Left renal pelvis (tissue), 4 donors: ENCODE results near the gene HOXB5. TPM values are rescaled to one million over a fixed set of nuclear protein-coding genes. Genes with fewer than 3 reads are reported as not detected.
A peak's percentile ranks its signal among the peaks of the same experiment; 100 is the strongest.

Source experiments
- DNase-seq, 4 donors: peaks; one replicate each; pipeline ENCODE4 v3.0.0-alpha.2; 2013; ENCODE audit warnings: low read depth in 4 of 4, low spot score in 3 of 4
- polyA plus RNA-seq, 4 donors: library from polyadenylated mRNA; unstranded; fragments of 120-200 nt; gene quantifications; one replicate each; pipeline ENCODE4 v1.2.1, GENCODE V29; 2013; ENCODE audit not compliant: insufficient read length in 4 of 4

Gene HOXB5
- polyA plus RNA-seq, 4 donors, result 13.7 to 51.2 (median 30.4) TPM

DNA sequence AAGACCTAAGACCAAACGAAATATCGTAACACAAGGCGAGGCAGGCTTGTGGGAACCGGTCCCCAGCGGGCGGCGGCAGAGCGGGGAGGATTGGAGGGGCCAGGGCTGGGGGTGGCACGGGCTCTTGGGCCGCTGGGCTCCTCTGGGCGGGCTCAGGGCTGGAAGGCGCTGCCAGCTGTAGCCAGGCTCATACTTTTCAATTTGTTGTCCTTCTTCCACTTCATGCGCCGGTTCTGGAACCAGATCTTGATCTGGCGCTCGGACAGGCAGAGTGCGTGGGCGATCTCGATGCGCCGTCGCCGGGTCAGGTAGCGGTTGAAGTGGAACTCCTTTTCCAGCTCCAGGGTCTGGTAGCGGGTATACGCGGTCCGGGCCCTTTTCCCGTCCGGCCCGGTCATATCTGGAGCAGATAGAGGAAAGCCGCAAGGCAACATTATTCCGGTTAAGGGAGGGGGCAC is 1.5 kb downstream of the HOXB5 start:
- DNase-seq, result no peak

DNA sequence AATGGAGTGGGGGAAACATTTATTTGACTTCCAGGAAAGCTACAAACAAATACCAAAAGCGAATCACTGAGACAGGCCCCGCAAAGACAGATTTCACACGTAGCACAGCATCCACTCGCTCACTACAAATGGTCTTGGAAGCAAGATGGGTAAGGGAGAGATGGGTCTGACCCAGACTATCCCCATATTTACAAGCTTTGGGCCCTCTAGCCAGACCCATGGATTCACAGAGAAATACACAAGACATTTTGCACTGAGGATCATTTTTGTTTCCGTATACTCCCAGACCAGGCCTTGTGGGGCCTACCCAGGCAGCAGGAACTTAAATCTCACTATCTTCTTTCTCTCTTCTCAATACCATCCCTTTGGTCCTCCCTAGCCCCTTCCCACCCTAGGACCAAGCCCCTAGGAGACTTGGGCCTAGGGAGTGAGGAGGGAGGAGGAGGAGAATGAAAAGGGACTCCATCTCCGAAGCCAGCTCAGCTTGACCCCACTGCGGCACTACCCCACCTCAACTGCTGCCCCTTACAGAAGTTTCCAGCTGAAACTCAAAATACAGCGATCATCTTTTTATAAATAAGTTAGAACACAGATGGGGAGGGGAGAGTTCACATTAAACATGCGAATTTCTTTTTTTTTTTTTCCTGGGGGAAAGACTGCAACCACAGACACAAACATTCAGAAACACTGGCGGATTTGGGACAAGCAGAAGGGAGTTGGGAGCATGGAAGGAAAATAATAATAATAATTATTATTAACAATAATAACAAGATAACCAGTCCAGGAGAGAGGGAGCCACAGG is 2.1 kb downstream of the HOXB5 start:
- DNase-seq, result no peak

DNA sequence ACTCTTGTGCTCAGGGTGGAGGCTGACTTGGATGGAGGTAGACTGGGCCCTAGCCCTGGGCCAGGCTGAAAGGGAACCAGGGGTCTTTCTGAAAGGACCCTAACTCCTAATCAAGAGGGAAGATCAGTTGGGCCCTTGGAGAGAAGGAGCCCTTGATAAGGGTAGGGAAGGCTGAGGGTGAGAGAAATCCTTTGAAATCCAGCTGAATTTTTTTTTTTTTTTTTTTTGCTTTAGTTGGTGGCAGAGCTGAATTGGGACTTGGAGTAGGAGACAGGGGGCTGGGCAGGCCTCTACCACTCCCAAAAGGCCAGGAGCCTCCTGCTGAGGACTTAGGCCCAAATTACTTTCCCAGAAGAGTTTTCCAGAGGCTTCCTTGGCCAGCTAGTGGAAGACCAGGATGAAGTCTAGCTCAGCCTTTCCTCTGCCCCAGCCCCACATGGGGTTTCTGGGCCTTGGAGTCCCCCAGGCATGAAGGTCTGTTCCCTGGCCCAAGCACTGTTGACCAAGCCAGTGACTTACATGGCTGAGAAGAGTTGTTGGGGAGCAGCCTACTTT is 2.9 kb downstream of the HOXB5 start:
- no peak for DNase-seq

DNA sequence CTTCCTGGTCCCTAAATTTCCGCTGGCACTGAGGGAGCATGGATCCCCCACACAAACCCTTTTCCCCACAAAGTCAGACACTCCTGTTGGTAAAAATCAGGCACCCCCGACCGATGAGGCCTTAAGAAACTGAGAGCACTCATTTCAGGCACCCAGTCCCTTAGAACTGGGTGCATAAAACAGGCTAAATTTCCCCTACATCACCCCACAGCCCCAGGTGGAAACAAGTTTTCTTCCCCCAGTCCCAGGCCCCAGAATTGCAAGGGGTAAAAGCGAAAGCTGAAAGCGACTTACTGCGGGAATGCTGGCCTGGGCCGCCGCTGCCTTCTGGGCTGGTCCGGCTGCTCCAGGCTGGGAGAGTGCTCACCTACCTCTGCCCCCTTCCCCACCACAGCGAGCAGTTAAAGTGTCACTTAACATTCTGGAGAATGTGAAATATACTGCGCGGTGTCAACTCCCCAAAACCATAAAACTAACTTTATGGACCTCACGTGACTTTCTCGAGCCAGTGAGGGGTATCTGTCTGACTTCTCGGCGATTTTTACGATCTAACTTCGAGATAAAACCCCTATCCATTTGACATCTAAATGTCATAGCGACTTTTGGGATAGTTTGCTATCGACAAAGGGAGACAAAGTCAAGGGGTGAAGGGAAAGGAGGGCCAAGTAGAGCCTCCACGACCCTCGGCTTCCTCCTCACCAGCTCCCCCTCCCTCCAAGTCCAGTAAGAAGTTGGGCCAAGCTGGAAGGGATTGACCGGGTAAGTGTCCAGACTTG is 3.6 kb downstream of the HOXB5 start, which contains the start of gene HOXB3:
TSS of gene HOXB3 (minus strand) at position 411 of the 776 bp plus-strand sequence. CDS start 37,767 bp downstream, outside the sequence.
- DNase-seq, result peak in 3 of 4 donors; percentile 85 to 92 (median 86)

DNA sequence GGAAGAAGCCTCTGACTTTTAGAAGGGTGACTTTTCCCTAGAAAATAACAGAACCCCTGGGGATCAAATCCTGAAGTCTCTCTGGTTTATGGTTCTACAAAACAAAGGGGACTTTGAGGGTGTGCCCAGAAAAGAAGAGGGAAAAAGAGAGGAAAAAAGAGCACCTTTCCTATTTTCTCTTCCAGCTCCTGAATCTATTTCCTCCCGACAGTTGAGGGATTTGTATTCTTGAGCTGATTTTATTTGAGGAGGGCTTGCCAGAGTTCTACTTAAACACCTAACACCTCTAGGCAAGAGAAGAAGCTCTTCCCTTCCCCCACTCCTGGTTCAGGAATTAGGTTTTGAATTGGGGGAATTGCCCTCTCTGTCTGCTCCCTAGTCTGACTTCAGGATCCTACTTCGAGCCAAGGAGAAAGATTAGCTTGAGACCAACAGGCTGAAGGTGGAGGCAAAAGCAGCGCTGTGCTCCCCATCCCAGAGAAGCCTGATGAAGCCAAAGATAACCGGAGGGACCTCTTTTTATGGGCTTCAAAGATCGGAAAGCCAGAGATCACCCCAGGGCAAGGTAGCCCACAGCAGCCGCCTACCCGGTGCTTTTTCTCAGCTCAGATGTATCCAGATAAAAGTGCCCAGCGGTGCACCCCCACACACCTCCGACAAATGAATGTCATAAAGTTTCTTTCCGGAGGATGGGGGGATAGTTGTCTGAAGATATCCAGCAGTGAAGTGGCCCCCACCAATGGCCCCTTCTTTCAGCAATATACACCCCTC is 4.3 kb downstream of the HOXB5 start:
- DNase-seq, result no peak

DNA sequence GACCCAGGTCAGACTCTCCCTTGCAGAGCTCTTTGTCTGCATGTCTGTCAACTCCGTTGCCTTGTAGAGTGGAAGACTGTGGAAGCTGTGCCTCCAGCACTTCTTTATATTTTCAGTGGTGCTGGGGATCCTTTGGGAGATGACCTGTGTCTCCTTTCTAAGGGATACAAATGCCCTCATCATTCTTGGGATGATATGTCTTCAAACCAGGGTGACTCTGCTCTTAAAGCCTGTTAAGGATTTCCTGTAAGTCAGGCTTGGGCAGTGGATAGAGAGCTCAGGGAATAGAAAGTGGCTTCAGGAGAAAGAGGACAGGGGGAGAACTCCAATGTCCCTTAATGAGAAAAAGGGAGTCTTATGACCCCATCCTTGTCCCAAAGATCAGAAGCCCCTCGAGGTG is 5.1 kb downstream of the HOXB5 start:
- DNase-seq, result no peak

DNA sequence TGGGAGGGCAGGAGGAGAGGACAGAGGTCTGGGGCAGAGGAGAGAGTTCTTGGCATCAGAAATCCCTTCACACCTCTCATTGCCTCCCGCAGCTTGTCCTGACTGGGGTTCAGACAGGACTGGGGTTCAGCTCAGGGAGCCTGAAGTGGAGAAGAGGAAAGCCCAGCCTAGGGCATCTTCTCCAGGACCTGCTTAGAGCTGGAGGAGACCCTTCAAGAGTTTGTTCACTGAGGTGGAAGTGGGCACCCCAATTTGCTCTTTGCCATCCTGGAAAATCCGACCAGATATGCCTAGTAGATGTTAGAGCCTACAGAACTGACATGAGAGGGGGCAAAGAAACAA is 5.5 kb downstream of the HOXB5 start:
- DNase-seq, result no peak

DNA sequence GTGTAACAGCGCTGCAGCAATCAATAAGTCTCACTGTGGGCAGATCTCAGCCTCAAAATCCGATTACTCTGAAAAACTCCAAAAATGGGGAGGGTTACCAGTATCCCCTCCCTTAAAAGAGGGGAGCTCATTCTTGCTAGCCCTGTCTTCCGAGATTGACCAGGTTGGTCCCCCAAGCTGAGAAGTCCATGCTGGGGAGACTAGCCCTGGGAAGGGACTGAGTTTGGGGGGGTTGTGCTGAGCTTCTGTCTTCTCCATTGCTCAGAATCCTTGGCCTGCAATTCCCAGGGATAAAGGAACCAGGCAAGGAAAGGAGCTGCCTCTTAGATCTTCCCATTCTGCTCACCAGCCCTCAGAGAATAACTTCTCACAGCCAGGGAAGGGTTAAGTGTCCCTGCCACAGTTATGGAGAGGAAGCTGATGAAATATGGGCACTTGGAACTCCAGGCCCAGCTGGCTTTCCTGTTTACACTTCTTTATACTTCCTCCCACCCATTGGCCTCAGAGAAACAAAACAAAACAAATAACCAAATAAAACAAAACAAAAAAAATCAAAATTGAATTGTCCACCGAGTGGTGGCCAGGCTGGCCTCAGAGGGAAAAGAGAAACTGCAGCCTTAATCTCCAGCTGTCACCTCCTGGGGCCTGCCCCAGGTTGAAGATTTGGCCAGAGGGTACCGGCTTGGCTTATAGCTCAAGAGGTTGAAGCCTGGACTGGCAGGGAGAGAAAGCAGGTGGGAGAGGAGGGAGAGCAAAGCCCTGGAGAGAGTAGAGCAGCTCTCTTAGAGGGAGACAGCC is 6.1 kb downstream of the HOXB5 start:
- DNase-seq, result no peak

DNA sequence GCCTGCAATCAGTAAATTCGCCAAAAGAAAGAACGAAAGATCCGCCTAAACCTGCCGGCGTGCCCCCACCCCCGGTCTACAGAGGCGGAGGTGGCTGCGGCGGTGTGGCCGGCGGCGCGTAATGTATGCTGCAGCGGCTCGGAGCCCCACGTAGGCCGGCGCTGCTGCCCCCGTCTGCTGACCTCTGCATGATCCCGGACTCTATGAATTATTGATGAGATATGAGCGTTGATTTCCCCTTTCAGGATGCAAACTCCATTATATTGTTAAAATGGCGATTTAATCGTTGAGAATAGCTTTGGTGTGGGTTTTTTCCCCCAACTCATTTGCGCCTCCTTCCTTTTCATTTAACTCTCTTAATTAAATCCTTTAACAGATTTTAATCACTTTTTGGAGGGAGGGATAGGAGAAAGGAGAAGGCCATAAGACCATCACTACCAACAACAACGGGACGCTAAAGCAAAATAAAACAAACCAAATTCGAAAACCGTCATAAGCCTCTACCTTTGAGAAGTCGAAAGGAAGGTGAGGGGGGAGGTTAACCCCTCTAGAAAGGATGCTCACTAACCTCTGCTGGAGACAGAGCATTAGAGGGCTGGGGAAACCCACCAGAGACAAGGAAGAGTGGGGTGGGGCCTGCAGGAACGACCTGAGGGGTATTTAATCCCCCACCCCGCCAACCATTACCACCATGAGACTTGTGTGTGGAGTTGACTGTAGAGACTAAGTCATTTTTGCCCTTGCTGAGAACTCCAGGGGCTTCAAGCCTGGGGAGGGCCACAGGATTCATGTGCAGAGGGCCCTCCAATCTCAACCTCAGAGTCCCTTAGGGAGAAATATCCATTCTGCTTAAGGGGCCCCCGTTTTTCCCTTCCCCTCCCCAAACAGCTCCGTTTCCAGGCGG is 7.0 kb downstream of the HOXB5 start:
- DNase-seq, result no peak

DNA sequence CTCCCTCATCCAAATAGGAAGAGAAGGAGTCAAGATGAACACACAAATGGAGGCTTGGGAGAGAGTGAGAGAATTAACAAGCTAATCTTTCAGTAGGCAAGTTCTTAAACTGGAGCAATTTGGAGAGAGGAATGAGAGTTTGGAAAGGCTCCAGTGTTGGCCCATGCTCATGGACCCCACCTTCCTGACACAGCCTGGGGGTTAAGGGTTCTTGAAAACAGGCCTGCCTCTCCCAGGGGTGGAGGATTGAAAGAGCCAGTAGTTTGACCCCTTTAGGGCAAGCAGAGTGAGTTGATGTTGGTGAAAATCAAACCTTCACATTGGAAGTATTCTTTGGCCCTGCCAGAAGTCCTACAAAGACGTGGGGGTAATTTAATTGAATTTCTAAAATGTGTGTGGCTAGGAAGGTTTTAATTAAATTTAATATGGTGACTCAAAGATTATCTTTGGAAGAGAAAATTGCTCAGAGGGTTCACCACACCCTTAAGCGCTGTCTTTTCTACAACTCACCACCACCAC is 9.3 kb downstream of the HOXB5 start:
- DNase-seq, result no peak

DNA sequence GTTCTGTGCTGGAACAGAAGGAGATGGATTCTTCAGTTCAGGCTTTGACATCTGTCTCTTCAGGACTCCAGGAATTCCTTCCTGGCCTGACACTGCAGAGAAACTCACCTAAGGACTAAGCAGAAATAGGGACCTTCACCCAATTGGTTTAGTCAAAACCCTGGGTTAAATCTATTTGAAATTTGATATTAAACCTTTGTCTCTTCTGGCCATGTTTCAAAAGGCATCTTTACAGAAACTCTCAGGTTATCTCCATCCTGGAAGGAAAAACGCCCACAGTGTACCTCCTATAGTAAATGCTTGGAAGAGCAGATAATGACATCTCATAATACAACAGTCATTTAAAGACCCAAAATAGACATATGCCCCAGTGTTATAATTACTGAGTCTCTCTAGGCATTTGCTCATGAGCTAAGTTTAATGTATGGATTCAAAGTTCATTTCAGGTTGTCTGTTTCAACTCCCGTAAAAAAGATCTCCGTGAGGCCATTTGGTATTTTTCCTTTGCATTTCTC is 9.8 kb downstream of the HOXB5 start:
- no peak for DNase-seq

DNA sequence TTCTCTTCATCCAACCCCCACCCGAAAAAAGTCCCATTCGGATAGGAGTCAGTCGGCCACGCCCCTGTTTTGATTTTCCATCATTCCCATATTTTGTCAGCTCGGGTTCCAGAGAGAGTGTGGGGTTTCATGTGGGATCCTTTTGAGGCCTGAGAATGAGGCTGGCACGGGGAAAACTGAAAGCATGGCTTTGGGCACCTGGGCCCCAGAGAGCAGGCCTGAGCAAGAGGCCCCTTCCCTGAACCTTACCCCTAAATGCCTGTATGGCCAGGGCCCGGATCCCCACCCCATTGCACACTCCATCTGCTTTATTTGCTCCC is 10.9 kb downstream of the HOXB5 start:
- DNase-seq, result no peak

DNA sequence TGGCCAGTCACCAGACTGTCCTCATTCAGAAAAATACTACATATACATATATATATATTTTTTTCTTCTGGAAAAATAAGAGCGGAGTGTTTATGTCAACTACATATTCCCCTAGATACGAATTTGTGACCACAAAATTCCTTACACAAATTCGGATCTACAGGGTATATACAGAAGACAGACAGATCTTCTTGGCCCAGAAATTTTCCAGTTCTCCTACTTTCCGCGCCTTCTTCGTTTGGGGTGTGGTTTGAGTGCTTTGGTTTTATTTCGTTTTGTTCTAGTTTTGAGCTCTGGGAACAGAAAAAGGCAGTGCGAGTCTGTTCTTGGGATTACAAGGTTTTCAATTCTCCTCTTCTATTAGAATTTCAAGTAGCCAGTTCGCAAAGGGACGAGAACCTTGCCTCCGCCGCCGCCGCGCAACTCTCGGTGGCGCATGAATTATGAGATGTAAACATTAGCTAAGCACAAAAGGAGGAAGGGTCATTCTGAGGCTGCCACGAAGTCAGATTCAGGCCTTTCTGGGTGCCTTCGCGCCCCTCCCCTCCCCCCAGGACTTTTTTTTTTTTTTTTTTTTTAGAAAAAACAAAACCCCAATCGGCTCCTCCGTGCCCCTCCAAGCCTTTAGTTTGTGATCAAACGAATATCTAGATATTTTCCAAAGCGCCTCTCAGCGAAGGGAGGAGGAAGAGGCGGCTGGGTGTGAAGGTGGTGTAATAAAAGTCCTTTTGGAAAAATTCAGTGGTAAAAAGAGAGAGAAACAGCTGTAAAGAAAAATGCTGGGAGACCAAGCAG is 13.6 kb downstream of the HOXB5 start:
- DNase-seq, result no peak

DNA sequence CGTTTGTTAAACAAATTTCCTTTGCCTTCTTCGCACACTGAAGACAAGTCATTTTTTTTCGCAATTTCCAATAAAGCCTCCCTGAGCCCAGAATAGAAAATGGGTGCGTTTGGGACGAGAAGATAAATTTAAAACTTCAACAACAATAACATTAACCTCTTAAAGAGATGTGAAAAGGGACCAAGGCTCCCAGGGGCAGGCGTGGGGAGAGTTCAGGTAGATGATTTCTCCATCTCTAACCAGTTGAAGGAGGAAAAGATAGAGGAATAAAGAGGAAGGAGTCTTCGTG is 14.2 kb downstream of the HOXB5 start:
- DNase-seq, result no peak

DNA sequence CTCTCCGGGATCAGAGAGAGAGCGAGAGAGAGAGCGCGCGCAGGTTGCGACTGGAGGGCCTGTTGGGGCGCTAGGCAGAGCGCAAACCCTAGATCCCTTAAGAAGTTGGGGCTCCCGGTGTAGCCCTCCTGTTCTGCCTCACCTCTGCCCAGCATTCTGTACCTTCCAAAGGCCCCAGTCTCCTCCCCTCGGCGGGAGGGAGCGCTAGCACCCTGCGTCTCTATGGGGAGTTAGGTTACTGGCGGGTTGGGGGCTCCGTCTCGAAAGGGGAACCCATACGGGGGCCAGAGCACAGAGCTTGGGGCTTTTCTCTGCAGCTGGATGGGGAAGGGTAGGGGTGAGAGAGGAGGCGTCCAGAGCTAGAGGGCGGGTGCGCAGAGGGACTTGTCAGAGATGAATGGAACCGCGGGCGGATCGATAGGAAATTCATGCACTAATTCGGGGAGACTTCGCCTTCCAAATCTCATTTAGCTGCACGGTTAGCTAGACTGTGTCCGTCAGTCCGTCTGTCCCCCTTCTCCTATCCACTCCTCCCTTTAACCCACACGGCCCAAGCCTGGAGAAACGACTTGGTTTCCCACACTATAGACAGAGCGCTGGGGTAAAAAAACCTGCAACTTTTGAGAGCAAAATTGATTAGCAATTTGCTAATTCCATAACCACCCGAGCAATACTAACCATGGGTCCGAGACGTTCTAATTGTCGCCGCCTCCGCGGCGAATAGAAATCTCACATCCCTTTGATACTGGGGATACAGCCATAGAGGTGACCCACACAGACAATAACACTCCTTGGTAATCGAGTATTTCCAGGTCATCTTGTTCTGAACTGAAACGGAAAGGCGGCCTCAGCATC is 14.7 kb downstream of the HOXB5 start:
- no peak for DNase-seq

DNA sequence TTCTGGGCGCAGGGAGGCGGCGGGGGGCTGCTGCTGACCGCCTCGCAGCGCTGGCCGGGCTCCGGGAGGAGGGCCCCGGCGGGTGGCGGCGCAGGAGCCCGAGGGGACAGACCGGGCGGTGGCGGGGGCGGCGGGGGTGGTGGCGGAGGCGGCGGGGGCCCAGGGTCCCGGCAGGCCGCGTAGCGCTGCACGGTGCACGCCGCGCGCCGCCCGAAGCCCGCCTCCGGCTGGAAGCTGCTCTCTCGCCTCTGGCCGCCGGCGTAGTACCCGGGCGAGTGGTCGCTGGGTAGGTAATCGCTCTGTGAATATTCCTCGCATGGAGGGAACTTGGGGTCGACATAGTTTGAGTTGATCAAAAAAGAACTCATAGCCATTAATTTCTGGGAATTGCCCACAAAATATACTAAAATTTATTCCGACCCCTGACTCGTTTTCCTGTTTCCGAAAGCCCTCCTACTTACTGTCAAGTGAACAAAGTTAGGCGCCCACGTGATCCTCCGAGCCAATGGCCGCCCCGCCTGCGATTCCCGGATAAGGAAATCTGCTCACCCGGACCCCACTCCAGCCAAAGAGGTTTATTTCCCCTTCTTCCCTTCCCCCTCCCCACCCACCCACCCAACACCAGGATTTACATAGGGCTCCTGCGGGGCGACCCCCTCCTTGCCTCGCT is 15.5 kb downstream of the HOXB5 start, which contains the start of gene HOXB4:
TSS of gene HOXB4 (minus strand) at position 405 of the 670 bp plus-strand sequence. CDS start at position 374, 31 bp downstream.
- no peak for DNase-seq
